LNCaP clone FGC (cell line): ENCODE results near the gene SLC34A3.

Source experiments
- DNase-seq: peaks from one replicate; pipeline ENCODE4 v3.0.0-alpha.2; 2011; ENCODE audit warnings: low read depth
- H3K4me3 ChIP-seq: 2 replicates; pipeline ENCODE4 v1.5.1; 2011; ENCODE audit warnings: mild to moderate bottlenecking, low read depth, low read length, control low read depth
- TF ChIP-seq, protein P1 (sequence below): IDR thresholded peaks from 2 replicates; pipeline ENCODE4 v1.5.1; 2012; ENCODE audit warnings: mild to moderate bottlenecking; ENCODE audit not compliant: control insufficient read depth, insufficient read depth; ENCODE audit errors: extremely low read depth

Gene SLC34A3

DNA sequence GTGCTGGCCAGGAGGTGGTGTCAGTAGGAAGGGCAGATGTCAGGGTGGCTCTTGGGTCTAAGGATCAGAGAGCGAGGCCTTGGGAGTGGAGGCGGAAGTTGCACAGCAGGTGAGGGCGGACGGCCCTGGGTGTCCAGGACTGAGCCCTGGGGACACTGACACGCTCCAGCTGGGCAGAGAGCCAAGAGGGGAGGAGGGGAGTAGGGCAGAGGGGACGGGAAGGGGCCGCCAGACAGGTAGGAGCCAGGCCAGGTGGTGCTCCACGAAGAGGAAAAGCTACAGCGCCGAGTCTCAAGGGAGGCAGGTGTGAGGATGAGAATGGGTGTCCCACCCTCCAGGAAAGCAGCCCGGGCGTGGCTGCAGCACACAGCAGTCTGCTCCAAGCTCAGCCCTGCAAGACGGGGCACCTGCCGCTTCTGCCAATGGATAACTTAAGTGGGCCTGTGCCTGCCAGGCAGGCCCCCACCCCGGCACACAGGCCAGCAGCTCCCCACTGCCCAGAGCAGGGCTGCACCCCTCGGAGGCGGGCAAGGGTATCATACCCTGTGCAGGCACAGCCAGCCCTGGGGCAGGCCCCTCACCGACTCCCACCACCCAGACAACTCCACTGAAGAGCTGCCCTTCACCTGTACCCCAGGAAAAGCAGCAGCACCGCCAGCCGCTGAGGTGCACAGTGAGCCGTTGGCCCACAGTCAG is 35.0 kb upstream of the SLC34A3 start:
- H3K4me3 ChIP-seq = peak overlapping the region; percentile 42
- TF ChIP-seq, protein P1, sequence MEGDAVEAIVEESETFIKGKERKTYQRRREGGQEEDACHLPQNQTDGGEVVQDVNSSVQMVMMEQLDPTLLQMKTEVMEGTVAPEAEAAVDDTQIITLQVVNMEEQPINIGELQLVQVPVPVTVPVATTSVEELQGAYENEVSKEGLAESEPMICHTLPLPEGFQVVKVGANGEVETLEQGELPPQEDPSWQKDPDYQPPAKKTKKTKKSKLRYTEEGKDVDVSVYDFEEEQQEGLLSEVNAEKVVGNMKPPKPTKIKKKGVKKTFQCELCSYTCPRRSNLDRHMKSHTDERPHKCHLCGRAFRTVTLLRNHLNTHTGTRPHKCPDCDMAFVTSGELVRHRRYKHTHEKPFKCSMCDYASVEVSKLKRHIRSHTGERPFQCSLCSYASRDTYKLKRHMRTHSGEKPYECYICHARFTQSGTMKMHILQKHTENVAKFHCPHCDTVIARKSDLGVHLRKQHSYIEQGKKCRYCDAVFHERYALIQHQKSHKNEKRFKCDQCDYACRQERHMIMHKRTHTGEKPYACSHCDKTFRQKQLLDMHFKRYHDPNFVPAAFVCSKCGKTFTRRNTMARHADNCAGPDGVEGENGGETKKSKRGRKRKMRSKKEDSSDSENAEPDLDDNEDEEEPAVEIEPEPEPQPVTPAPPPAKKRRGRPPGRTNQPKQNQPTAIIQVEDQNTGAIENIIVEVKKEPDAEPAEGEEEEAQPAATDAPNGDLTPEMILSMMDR = no peak
- DNase-seq = no peak

DNA sequence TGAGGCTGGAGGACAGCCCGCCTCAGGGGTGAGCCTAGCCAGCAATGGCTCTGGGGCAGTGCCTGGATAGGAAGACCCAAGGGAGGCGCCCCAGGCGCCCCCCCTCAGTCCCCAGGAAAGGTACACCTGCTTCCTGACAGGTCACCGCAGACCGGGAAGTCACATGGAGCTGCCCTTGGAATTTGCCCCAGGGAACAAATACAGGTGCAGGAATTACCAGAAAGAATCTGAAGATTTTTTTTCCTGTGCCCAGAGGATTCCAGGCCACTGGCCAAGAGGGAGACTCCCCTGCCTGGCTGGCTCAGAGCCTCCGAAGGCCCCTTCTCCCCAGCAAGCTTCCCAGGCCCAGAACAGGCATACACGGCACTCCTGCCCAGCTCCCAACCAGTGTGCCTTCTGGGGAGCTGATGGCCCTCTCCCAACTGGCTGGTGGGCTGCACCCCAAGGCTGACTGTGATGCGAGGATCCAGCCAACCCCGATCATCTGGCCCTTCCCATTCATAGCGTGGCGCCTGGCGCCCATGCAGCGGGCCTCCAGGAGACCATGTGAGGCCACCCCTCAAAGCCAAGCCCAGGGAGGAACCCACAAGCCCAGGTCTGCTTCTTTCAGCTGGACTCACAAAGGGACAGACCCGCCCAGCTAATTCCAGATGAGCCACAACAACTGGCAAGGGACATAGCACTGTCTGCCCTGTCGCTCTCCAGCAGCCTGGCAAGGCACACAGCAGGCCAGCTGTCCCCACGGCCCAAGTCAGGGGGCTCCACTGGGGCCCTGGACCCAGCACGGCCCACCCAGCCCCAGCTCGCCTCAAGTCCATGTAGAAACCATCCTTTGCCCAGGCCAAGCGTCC is 32.4 kb upstream of the SLC34A3 start:
- TF ChIP-seq, protein P1 = no peak
- DNase-seq = peak; percentile 73
- H3K4me3 ChIP-seq = peak overlapping the region; percentile 49

DNA sequence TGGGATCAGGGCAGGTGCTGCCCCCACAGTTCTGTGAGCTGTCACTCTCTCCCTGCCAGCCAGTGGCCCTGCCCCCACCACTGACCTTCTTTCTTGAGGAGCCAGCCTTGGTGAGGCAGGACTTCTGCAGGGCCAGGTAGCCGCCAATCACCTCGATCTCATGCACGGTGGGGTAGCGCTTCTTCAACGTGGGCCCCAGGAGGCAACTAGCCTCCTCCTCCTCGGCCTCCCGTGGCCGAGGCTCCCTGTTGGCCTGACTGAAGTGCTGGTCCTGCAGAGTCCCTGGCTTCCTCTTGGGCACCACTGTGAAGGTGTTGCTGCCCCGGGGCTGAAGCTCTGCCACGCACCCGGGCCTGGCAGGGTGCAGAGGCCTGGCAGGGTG is 31.8 kb upstream of the SLC34A3 start:
- H3K4me3 ChIP-seq = peak overlapping the region; percentile 49
- no peak for DNase-seq
- TF ChIP-seq, protein P1 = no peak

DNA sequence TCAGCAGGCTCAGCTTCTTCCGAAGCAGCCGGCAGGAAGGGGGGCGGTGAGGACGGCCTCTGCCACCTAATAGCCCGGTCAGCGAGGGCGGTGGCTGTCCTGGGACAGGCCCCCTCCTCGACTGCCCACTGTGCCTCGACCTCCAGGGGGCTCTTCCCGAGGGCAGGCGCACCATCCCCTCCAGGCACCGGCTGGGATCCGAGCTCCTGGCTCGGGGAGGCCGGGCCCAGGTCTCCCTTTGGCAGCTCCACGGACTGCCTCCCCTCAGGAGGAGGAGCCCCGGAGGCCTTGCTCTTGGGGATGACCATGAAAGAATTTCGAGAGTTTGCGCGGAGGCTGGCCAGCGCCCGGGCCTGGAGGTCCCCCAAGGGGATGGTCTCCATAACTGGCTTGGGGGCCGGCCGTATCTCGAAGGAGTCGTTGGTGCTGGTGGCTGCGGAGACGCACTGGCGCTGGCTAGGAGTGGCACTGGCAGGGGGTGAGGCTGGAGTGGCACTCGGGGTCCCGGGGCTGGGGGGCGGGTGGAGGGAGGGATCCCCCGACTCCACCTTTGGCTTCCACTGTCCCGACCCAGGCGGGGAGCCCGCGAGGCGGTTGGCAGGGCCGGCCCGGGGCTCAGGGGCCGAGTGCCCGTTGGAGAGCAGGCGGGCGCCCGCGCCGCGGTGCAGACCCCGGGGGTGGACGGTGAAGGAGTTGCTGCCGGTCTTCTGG is 31.1 kb upstream of the SLC34A3 start:
- TF ChIP-seq, protein P1 = 0 out of 2 replicates have a peak, but pooled peaks have one; percentile 2
- peak overlapping the region; percentile 49 for H3K4me3 ChIP-seq
- DNase-seq = no peak

DNA sequence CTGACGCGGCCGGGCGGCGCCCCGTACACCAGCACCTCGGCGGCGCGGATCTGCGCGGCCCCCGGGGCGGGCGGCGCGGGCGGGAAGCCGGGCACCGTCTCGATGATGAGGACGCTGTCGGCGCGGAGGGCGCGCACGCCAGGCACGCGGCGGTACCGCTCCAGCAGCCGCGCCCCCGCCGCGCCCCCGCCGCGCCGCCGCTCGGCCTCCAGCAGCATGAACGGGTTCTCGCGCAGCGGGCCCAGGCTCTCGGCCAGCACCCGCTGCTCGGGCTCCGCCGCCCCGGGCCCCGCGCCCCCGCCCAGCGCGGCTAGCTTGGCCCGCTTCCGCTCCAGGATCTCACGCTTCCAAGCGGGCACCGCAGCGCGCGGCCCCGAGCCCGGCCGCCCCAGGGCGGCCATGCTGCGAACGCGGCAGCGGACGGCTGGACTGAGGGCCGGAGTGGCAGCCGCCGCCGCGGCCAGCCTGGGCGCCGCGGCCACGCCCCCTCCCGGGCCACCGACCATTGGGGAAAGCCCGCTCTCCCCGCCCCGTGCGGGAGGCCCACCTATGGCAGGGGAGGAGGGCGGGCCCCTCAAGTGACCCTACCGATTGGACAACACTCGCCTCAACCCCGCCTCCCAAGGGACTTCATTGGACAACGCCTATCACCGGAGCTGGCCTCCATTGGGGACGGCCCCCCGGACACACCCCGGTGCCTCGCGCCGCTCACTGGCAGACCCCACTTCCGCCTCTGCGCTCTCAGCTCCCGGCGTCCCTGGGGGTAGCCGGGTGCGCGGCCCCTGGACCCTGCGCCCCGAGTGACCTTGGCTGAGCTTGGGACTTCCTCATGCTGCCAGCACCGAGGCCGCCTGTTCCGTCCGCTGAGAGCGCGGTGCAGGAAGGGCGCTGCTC is 30.1 kb upstream of the SLC34A3 start, which contains the start of gene TPRN:
Gene TPRN, minus strand, starts transcription at position 431 of the 894 bp plus-strand sequence. Its CDS starts 30 bp downstream, at position 401.
- DNase-seq = peak; percentile 95
- H3K4me3 ChIP-seq = peak within 1 kb of the TSS; percentile 70
- TF ChIP-seq, protein P1 = no peak

DNA sequence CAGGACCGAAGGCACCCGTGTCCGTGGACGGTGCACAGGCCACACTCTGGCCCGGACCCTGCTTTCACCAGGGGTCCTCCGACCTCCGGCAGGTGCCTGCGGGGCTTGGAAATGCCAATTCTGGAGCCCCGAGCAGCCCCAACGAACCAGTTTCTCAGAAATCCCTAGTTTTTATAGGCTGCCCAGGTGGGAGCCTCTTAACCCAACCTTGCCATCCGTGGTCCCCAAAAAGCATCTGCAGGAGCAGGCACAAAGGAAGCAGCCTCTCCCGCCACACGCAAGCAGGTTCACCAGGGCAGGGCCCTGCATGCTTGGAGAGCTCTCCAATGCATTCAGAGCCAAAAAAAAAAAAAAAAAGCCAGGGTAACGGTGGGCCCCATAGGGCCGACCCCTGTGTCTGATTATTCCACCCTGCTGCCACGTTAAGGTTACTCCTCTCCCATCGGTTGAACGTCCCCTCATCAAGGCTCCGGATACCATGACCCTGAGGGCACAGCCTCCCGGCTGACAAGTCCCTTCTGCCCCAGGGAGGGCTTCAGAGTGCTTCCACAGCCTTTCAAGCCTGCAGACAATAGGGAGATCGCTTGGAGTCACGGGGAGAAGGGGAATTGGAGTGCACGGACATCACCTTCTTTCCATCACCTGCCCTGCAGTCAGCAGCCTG is 29.4 kb upstream of the SLC34A3 start:
- H3K4me3 ChIP-seq = peak overlapping the region; percentile 70
- DNase-seq = no peak
- TF ChIP-seq, protein P1 = no peak
